Endothelial cell of hepatic sinusoid (primary cell): Measurements from ENCODE around the gene HOXA7.

Source experiments
- in situ Hi-C: cut with HindIII; loops from 2 replicates; pipeline ENCODE4 v1.10.0; 2017; ENCODE audit warnings: low sequenced_read_pairs

HOXA7 gene

DNA sequence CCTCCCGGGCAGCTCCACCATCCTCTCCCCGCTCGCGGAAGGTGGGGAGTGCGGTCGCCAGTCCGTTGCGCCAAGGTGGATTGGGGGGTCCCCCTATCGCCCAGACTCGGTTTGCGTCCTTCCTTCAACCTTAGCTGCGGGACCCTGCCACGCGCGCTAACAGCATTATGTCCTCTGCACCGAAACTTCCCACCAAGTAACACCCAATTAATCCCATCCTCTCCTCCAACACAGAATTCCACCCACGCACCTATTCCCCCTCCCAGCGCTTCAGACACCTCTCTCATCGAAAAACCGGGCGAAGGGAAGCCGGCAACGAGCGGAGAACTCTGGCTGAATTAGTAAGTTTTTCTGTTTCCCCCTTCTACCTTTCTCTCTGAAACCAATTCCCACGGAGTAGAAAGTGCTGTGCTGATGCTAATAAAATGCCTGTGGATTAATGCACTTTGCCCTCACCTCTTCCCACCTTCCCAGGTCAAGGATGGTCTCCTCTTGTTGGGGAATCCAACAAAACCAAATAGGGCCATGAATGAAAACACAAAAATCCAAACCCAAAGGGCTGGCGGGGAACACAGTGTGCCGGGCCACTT, 5.0 kb downstream of the HOXA7 start:
- in situ Hi-C loops, result loop anchor here (25.0 kb wide), 1 partner anchor 1264 kb away; no protein-coding TSS in a partner anchor

DNA sequence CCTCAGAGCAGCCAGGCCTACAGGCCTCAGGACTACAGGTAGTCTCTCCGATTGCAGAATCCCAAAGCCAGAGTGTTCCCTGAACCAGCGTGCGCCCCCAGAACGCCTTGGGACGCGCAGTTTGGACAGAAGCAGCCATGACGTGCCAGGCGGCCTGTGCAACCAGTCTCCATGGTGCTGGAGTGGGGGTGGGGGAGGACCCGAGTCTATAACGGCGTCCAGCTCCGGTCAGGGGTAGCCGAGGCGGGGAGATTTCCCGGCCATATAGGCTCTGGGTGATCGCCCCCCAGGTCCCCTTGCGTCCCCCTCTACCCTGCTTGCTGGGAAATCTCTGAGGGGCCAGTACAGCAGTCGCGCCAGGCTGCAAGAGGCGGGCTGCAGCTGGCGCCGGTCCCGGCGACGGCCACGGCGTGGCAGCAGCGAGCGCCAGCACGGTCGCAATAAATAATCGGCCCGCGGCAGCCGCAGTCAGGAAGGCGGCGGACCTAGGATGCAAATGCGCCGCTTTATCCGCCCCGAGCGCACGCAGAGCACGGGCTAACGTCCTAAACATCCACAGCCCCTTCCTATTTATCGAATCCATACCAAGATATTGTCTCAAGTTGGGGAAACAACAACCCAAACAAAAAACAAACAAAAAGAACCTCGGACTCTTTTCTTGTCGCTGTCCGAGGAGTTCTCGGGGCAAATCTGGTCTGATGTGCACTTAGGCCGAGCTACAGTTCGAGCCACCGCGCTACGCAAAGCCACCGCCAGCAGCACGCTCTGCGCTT, 5.7 kb downstream of the HOXA7 start:
- in situ Hi-C loops, result loop anchor here (25.0 kb wide), 1 partner anchor 1263 kb away; no protein-coding TSS in a partner anchor

DNA sequence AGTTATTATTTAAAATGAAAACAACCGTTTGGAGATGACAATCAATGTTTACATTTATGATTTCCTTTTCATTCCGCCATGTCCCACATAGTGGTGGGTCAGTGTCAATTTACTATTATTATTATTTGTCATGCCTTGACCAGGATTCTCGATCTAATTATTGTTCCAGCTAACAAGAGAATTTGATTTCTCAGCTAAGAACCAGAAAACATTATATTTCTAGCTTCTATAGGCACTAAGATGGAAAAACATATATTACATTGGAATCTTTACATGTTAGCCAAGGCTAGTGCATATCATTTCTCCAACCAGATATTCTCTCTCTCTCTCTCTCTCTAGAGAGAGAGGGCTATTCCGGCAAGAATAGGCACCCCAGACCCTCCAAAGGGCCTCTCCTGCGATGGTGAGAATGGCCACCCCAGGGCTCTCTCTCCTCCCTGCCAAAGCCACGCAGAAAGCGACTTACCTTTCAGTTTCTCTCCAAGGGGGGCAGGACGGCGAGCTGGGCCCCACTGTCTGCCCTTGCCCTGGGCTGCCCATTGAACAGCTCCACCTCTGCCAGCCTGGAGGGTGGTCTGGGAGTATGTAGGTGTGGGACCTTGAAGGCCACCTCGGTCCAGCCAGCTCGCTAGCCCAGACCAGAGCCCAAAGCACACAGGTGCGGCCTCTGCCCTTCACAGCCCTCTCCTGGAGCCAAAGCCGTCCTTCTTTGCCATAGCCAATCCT, 6.5 kb downstream of the HOXA7 start:
- in situ Hi-C loops, result loop anchor here (25.0 kb wide), 1 partner anchor 1263 kb away; no protein-coding TSS in a partner anchor

DNA sequence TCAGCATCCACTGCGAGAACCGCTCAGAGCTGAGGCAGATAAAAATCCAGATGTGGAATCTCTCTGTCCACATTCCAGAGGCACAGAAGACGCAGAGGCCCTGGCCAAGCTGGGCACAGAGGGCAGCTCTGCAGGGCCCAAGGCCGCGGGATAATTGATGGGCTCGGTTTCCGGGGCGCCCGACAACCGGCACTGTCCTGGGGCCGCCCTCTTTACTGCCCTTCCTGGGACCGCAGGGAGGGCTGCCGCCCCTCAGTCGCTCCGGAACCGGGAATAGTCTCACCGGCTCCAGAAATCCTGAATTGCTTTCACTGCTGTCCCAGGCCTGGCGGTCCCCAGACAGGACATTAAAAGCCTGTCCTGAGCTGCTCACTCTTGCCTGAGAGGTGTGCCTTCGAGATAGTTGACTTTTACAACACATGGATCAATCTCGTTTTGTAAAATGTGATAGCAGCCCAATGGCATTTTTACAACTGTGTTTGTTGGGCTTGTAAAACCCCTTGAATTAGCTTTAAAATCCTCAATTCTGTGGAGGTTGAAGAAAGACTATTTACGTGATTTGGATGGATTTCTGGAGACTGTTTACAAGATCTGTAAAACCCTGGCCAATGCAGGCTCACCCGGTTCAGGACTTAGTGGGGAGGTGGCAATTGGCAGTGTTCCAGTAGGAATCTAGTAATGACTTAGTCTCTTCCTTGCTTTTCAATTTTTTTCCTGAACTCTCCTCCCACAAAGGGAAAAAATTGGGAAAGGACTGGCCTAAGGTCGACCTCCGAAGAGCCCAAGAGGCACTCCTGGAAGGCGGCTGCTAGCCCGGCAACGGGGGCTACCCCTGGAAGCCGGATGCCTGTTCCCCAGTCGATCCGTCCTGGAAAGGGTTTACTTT, 7.5 kb downstream of the HOXA7 start:
- in situ Hi-C loops, result no loop called here

GRCh38 chr7:27148031-27148755, 8.3 kb downstream of the HOXA7 start:
- in situ Hi-C loops, result no loop called here

DNA sequence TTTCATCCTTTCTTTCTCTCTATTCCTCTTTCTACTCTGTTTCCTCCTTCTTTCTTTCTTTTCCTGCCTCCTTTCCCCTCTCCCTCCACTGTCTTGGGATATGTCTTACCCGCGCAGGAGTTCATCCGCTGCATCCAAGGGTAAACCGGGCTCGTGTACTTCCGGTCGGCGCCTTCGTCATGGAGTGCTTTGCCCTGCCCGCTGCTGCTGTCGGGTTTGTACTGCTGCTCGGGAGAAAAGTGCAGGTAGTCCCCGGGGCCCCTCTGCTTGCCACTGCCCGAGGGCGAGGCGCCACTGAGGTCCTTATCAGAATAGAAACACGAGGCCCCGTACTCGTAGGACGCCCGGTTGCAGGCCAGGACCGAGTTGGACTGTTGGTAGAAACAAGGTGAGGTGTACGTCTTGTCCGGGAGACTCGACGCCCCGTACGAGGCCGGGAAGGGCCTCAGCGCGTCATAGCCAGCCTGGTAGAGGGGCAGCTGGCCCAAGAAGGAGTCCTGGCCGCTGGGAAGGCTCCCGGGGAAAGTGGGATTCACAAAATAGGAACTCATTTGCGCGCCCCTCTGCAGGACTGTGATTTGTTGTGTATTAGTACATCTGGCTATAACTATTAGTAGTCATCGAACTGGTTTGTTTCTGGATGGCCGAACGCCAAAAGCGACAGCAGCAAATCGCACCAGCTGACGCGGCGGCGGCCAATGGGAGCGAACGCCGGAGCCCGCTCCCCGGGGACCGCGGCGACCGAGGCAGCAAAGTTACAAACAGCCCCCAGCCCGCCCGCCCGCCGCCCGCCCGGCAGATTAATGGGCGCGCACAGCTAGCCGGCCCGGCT, 9.1 kb downstream of the HOXA7 start, which contains the start of gene HOXA6:
TSS of gene HOXA6 (minus strand) at position 576 of the 832 bp plus-strand sequence. CDS start at position 551, 25 bp downstream.
- in situ Hi-C loops, result no loop called here

- in situ Hi-C loops, result no loop called here
Observed at GRCh38 chr7:27146491-27147198, 9.8 kb downstream of the HOXA7 start.

GRCh38 chr7:27145914-27146412, 10.5 kb downstream of the HOXA7 start:
- in situ Hi-C loops, result no loop called here

DNA sequence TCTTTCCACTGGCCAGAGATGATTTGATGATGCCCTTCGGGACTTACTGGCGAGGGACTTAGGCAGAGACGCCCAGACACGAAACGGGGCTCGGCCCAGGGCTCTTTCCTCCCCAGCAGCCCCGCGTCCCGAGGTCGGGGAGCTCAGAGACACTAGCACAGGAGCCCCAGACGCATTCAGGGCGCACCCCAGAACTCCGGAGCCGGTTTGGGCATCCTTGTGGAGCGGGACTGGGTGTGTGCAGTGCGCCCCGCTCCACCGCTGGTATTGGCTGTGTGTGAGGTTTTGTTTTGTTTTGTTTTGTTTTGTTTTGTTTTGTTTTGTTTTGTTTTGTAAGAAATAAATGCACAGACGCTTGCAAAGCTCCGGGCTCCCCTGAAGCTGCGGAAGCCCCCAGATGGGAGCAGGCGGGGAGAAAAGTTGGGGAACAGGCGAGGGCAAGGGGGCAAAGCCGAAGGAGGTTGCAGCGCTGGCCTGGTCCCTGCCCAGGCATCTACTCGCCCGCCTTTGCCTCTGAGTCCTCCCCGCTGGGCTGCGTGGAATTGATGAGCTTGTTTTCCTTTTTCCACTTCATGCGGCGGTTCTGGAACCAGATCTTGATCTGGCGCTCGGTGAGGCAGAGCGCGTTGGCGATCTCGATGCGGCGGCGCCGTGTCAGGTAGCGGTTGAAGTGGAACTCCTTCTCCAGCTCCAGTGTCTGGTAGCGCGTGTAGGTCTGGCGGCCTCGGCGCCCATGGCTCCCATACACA, 11.1 kb downstream of the HOXA7 start:
- in situ Hi-C loops, result no loop called here

- in situ Hi-C loops, result no loop called here
Observed at GRCh38 chr7:27144781-27145164, 11.7 kb downstream of the HOXA7 start.

DNA sequence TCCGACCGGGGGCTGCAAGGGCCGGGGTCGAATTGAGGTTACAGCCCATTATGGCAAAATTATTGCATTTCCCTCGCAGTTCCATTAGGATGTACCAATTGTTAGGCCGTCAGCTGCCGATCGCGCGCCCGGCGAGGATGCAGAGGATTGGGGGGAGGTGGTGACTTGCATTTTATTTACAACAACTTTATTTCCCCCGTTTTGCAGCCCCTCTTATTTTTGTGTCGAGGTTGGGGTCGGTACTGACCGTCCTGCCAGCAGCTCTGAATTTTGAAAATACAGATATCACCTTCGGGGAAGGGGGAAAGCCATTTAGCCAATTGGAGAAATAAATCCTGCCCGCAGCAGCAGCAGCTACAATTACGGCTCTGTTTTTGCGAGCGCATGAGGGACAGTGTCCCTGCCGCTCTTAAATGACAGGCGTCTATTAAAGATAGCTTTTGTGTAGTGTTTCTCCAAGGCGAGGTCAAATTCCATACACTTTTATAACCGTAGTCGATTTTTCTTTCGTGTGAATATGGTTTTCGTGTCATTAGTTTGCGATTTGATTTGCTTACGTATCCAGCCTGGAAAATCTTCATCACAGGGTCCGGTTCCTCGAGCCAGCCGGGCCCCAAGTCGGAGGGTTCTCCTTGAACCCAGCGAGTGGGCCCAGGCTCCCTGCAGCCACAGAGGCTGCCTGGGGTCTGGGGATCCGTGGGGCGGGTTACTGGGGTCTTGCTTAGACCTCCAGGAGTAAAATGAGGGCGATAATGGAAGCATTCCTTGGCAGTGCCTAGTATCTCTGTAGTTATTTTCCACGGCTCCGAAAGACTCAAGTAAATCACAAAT, 12.3 kb downstream of the HOXA7 start:
- in situ Hi-C loops, result no loop called here

DNA sequence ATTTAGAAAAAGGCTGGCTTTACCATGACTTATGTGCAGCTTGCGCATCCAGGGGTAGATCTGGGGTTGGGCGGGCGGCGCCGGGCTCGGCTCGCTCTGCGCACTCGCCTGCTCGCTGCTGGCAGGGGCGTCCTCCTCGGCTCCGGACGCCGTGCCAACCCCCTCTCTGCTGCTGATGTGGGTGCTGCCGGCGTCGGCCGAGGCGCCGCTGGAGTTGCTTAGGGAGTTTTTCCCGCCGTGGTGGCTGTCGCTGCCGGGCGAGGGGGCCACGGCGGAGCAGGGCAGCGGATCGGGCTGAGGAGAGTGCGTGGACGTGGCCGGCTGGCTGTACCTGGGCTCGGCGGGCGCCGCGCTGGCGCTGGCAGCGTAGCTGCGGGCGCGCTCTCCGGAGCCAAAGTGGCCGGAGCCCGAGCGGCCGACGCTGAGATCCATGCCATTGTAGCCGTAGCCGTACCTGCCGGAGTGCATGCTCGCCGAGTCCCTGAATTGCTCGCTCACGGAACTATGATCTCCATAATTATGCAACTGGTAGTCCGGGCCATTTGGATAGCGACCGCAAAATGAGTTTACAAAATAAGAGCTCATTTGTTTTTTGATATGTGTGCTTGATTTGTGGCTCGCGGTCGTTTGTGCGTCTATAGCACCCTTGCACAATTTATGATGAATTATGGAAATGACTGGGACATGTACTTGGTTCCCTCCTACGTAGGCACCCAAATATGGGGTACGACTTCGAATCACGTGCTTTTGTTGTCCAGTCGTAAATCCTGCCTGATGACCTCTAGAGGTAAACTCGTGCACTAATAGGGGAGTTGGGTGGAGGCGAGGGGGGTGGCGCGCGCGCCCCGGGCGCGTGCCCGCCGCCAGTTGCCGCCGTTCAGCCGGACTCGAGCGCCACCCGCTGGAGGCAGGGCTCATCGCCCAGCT, 13.2 kb downstream of the HOXA7 start, which contains the start of gene HOXA5:
TSS of gene HOXA5 (minus strand) at position 659 of the 927 bp plus-strand sequence. CDS start at position 585, 74 bp downstream.
- in situ Hi-C loops, result no loop called here

- in situ Hi-C loops, result no loop called here
Observed at GRCh38 chr7:27142580-27143022, 13.9 kb downstream of the HOXA7 start.

- in situ Hi-C loops, result no loop called here
Observed at GRCh38 chr7:27141923-27142579, 14.4 kb downstream of the HOXA7 start.
